K562 (cell line): ENCODE measurements around the gene FIBP. TPM values are rescaled to one million over a fixed set of nuclear protein-coding genes. Genes with fewer than 3 reads are reported as not detected.

Experiments used
- AFF1 ChIP-seq, 2 experiments: fragments of 450-650 bp; IDR thresholded peaks; 2 replicates each; pipeline ENCODE4 v1.6.1; 2018; ENCODE audit warnings: mild to moderate bottlenecking in 2 of 2, low read depth in 1 of 2; ENCODE audit not compliant: partially characterized antibody in 2 of 2
- ARID2 ChIP-seq: fragments of 450-650 bp; IDR thresholded peaks from 2 replicates; pipeline ENCODE4 v1.6.1; 2017; ENCODE audit warnings: antibody characterized with exemption, mild to moderate bottlenecking
- ATF1 ChIP-seq, 2 experiments: fragments of 450-650 bp in 1 of 2; IDR thresholded peaks; 2 replicates each; pipeline ENCODE4 v1.6.1; 2016; ENCODE audit warnings: missing compliant biosample characterization in 1 of 2, missing genetic modification characterization in 1 of 2
- FOXK1 ChIP-seq: sonication (generic); formaldehyde crosslinking; IDR thresholded peaks from 2 replicates; pipeline ENCODE4 v1.8.0; 2022; ENCODE audit warnings: missing genetic modification reagents, mild to moderate bottlenecking, borderline replicate concordance
- HMGN3 ChIP-seq: IDR thresholded peaks from 2 replicates; pipeline ENCODE4 v1.6.1; 2011; ENCODE audit warnings: borderline replicate concordance, low read depth, mild to moderate bottlenecking, mixed read lengths, low read length; ENCODE audit not compliant: insufficient read length; ENCODE audit errors: extremely low read depth
- HNRNPLL ChIP-seq: fragments of 200-400 bp; formaldehyde crosslinking; IDR thresholded peaks from 2 replicates; pipeline ENCODE4 v1.6.1; 2017; ENCODE audit warnings: low read length, low read depth, mild to moderate bottlenecking; ENCODE audit not compliant: poor library complexity, severe bottlenecking
- MTA2 ChIP-seq: fragments of 450-650 bp; IDR thresholded peaks from 2 replicates; pipeline ENCODE4 v1.6.1; 2016; ENCODE audit warnings: low read depth
- SETDB1 ChIP-seq: IDR thresholded peaks from one replicate; pipeline ENCODE4 v1.6.1; 2012; ENCODE audit warnings: low read length, control low read depth, inconsistent platforms
- SFPQ ChIP-seq: fragments of 200-400 bp; formaldehyde crosslinking; IDR thresholded peaks from 2 replicates; pipeline ENCODE4 v1.6.1; 2017; ENCODE audit warnings: mild to moderate bottlenecking, low read depth, low read length, moderate library complexity
- SIN3A ChIP-seq, 2 experiments: fragments of 150-350 bp in 1 of 2; IDR thresholded peaks; 2 replicates each; pipeline ENCODE4 v1.6.1; 2011 to 2016; ENCODE audit warnings: borderline replicate concordance in 2 of 2, low read depth in 2 of 2, low read length in 2 of 2, mild to moderate bottlenecking in 2 of 2, moderate library complexity in 2 of 2; ENCODE audit not compliant: control insufficient read depth in 1 of 2
- SPI1 ChIP-seq: IDR thresholded peaks from 2 replicates; pipeline ENCODE4 v1.6.1; 2011; ENCODE audit warnings: low read depth, low read length, control low read depth, borderline replicate concordance
- TAF15 ChIP-seq: fragments of 200-400 bp; formaldehyde crosslinking; IDR thresholded peaks from 2 replicates; pipeline ENCODE4 v1.6.1; 2017; ENCODE audit warnings: mild to moderate bottlenecking, low read depth, low read length, moderate library complexity
- WHSC1 ChIP-seq: IDR thresholded peaks from one replicate; pipeline ENCODE4 v1.6.1; 2012; ENCODE audit warnings: low read length, control low read depth, inconsistent platforms
- XRCC5 ChIP-seq: fragments of 200-400 bp; formaldehyde crosslinking; IDR thresholded peaks from 2 replicates; pipeline ENCODE4 v1.6.1; 2017; ENCODE audit warnings: low read depth, mild to moderate bottlenecking, low read length
- ZBTB11 ChIP-seq, 3 experiments: fragments of 200-800 bp in 1 of 3; fragments of 250-450 bp in 1 of 3; fragments of 450-650 bp in 1 of 3; sonication (Bioruptor Pico) in 1 of 3; sonication (Bioruptor generic) in 1 of 3; formaldehyde crosslinking in 1 of 3; IDR thresholded peaks; 2 replicates each; pipeline versions ENCODE4 v1.6.1 to v1.8.0; 2016 to 2022; ENCODE audit warnings: mild to moderate bottlenecking in 2 of 3, missing genetic modification characterization in 2 of 3, missing compliant biosample characterization in 1 of 3, moderate library complexity in 1 of 3
- ZNF408 ChIP-seq: fragments of 250-450 bp; sonication (Bioruptor Pico); IDR thresholded peaks from 2 replicates; pipeline ENCODE4 v1.4.0; 2020; ENCODE audit warnings: low read depth, mild to moderate bottlenecking, moderate library complexity
- polyA plus RNA-seq, 8 experiments: library from polyadenylated mRNA; depleted of rRNA in 4 of 8; stranded (reverse) in 5 of 8; unstranded in 3 of 8; fragments of >200 nt; fragmentation: Nextera tagmentation in 2 of 8; fragmentation: Illumina TruSeq in 1 of 8; extraction: Ambion mirVana in 2 of 8; extraction: Trizol in 1 of 8; gene quantifications; 2 replicates each; pipeline versions ENCODE4 v1.2.1 to v1.2.3, GENCODE V29; 2011 to 2014; ENCODE audit warnings: inconsistent platforms in 1 of 8, missing spikeins in 1 of 8
- total RNA-seq, 7 experiments: library from RNA; depleted of rRNA in 6 of 7; stranded (reverse); fragments of >200 nt in 6 of 7; fragmentation: Illumina TruSeq in 2 of 7; extraction: Trizol in 2 of 7; gene quantifications; 2 replicates each; pipeline versions ENCODE4 v1.2.1 to v1.2.3, GENCODE V29; 2011 to 2021; ENCODE audit warnings: low replicate concordance in 1 of 7

The FIBP gene
- total and polyA plus RNA-seq, 9 of the 15 experiments (the other 6 are each of a cell fraction or from before 2014, with no cell fraction given) = 41.2 to 79.2 (median 48.6) TPM

- TF ChIP-seq AFF1 (IDR thresholded peaks at IDR 0.05; ENCODE audit: low read depth in 1 of 2, partially characterized antibody in 2 of 2) = peak in 1 of 2 experiments; percentile 95
- no peak for TF ChIP-seq SETDB1
- TF ChIP-seq WHSC1 = no peak
- TF ChIP-seq MTA2 = no peak
- peak; percentile 75 to 96 (median 90); a peak in 5 of 6 replicates for TF ChIP-seq ZBTB11 (CRISPR knock-in tag; IDR thresholded peaks at IDR 0.05)
- TF ChIP-seq SIN3A (IDR thresholded peaks at IDR 0.05; ENCODE audit: borderline replicate concordance in 2 of 2, control insufficient read depth in 1 of 2, low read depth in 2 of 2, low read length in 2 of 2) = peak; percentile 66 to 77; a peak in 3 of 4 replicates
- no peak for TF ChIP-seq SFPQ
- TF ChIP-seq SPI1 = no peak
- TF ChIP-seq ATF1 (CRISPR knock-in tag; IDR thresholded peaks at IDR 0.05) = no peak
- TF ChIP-seq ATF1 (tag; IDR thresholded peaks at IDR 0.05) = peak; percentile 76
- TF ChIP-seq HMGN3 = no peak
- TF ChIP-seq FOXK1 (CRISPR knock-in tag) = no peak; the same call in 1 of the 2 replicates
- TF ChIP-seq TAF15 = no peak
- no peak for TF ChIP-seq ARID2
- no peak for TF ChIP-seq XRCC5
- no peak for TF ChIP-seq ZNF408
- TF ChIP-seq HNRNPLL = peak; percentile 75
Measured at GRCh38 chr11:65857853-65858680, 30.2 kb downstream of the FIBP start, which contains the start of gene CFL1 (continued).
